Non-pigmented ciliary epithelial cell (primary cell): Measurements from ENCODE around the gene ADAMTS1.
"Not testable (repeated sequence)": the region's sequence is repeated elsewhere in the genome, so short reads cannot be mapped to it uniquely, and the experiment has no call there.

ENCODE experiments used
- DNase-seq: peaks from one replicate; pipeline ENCODE4 v3.0.0-alpha.2; 2010; ENCODE audit warnings: low read depth

ADAMTS1 gene

DNA sequence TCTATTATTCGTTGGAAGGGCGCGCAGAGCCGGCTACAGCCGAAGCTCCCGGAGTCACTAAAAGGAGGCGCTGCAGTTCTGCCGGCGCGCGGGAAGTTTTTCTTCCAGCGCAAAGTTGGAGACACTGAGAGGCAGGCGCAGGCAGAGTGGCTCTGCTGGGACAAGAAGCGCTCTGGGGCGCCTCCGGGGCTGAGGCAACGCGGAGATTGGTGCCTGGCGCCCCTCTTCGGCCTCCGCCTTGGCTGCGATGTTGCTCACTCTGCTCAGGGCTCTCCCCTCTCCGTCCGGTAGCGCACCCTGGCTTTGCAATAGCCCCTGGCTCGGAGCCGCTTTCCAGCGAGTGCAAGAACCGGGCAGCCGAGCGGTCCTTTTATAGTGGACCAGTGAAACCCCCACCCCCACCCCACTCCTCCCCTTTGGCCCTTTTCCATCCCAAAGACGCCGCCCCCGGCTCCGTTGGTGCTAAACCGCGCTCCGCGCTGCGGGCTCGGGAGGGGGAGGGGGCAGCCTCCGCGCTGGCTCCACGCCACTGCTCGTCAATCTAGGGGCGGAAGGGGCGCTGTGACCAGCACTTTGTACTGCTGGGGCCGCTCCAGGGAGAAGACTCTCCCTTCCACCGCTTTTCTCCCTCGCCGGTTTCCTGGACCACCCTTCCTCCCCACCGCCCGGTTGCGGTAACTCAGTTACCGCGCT, at the start of gene ADAMTS1:
TSS of gene ADAMTS1 (minus strand) at position 344 of the 693 bp plus-strand sequence. CDS start 455 bp downstream, outside the sequence.
- DNase-seq = no peak

GRCh38 chr21:26892151-26892550, 46.9 kb upstream of the ADAMTS1 start:
- no peak for DNase-seq

- no peak for DNase-seq
Observed at GRCh38 chr21:26888931-26889330, 43.7 kb upstream of the ADAMTS1 start.

DNA sequence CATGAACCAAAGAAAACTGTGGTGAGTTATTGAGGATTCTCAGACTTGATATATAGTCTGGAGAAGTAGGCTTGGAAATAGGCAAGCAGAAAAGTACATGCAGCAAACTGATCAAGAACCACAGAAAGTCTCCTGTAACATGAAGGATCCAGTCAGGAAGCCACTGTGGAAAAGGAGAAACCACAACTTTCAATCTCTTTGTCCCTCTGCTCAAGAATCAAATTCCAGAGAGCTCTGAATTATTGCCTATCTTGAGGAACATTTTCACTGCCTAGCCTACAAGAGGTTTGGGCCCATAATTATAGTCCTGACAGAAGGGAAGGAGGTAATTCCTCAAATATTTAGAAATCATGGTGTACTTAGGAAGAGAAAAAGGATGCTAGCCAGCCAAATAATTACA, 43.0 kb upstream of the ADAMTS1 start:
- no peak for DNase-seq

DNA sequence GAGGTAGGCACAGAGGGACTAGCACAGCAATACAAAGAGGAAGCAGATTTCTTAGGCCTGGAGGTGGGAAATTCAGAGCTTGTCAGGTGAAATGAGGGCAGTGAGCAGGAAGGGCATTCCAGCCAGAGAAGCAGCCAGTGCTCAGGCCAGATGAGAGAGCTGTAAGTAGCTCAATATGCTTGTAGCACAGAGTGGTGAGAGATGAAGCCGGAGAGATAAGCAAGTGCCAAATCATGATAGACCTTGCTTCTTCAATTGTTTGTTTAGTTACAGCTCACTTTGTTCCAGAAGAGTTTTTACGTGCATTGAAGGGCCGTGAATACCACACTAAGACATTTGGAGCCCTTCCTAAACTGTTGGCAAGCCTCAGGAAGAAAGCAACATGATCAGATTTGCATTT, 42.0 kb upstream of the ADAMTS1 start:
- peak; percentile 3 for DNase-seq

GRCh38 chr21:26884436-26884835, 39.2 kb upstream of the ADAMTS1 start:
- DNase-seq = no peak

DNA sequence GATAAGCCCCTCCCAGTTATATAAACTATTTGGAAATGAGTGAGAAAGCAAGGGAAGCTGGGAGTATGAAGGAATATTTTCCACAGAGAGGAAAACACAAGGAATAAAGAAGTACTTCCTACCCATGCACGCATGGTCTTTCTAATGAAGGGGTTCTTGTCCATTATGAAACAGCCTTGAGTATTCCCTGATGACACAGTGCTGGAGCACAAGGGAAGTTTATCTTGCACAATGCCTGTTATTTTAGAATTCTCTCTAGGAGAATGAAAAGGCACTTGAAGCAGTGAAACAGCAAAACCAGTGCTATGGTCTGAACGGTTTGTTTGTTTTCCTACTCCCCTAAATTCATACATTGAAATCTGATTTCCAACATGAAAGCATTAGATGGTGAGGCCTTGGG, 38.6 kb upstream of the ADAMTS1 start:
- no peak for DNase-seq

GRCh38 chr21:26881504-26882228, 36.5 kb upstream of the ADAMTS1 start:
- peak; percentile 8 for DNase-seq

GRCh38 chr21:26877018-26877417, 31.8 kb upstream of the ADAMTS1 start:
- no peak for DNase-seq

GRCh38 chr21:26874347-26874746, 29.1 kb upstream of the ADAMTS1 start:
- DNase-seq = no peak

DNA sequence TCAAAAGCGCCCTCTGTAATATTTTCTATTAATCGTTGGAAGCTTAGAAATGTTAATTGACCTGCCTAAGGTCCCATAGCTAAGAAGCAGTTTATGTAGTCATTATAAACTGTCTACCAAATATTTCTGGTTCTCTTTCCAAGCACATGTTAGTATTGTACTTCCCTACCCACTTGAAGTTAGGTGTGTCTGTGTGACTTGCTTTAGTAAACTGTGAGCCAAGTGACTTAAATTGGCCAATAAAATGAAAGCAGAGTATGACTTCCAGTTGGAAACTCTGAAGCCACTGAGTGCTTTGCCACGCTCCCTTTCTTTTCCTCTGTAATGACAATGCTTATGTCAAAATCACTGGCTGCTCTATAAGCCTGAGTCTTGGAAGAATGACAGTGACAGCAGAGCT, 20.6 kb upstream of the ADAMTS1 start:
- no peak for DNase-seq

DNA sequence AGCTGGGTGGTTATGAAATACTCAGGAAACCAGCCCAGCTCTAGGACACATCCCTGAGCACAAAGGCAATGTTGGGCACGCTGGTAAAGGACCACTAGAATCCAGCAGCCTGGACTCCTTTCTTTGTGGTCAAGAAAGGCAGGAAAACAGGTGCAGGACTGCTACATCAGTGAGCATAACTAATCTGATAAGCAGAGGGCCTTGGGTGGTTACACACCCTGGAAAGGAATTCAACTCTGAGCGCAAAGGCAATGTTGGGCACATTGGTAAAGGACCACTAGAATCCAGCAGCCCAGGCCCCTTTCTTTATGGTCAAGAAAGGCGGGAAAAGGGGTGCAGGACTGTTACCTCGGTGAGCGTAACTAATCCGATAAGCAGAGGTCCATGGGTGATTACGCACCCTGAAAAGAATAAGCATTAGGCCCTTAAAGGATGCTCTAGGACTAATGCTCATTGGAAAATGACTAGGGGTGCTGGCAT, 11.7 kb upstream of the ADAMTS1 start:
- not testable (repeated sequence) for DNase-seq

- DNase-seq = not testable (repeated sequence)
Observed at GRCh38 chr21:26854695-26855094, 9.5 kb upstream of the ADAMTS1 start.

DNA sequence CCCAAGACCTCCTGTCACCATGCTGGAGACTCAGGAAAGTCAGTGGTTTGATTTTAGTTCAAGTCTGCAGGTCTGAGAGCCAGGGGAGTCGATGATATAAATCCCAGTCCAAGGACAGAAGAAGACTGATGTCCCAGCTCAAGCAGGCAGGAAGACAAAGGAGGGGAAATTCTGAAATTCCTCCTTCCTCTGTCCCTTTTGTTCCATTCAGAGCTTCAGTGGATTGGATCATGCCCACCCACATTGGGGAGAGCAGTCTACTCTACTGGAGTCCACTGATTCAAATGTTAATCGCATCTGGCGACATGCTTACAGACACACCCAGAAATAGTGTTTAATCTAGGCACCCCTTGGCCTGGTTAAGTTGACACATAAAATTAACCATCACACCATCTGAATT, 7.2 kb upstream of the ADAMTS1 start:
- DNase-seq = no peak

DNA sequence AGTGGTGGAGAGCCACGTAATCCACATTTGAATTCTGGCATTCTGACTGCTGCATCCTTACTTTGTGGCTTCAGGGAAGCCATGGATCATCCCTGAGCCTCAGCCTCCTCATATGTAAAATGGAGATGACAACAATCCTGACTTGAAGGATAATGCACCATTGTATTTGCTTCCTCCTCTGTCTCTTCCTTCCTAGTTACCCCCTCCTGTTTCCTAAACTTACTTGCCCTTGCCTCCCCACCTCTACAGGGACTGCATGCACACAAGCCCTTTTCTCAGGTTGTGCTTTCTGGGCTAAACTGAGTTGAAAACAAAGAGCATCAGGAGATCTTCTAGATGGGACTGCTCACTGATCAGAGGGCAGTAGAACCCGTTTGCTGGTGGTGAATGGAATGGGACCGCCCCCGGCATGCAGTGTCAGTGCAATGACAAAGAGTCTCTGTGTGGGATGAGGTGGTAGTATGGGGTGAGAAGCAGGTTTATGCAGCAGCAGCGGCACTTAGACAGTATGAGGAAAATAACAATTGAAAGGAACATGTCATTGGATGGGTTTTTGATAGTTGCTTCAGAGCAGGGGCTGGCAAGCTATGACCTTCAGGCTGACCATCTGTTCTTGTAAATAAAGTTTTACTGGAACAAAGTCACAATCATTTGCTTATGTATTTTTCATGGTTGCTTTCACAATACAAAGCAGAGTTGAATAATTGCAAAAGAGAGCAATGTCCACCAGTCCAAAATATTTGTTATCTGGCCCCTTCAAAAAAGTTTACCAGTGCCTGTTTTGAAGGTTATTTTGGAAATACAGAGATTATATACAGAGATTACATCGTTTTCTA, 6.1 kb upstream of the ADAMTS1 start:
- no peak for DNase-seq

GRCh38 chr21:26850116-26850643, 5.0 kb upstream of the ADAMTS1 start:
- DNase-seq = no peak

- no peak for DNase-seq
Observed at GRCh38 chr21:26849428-26850115, 4.4 kb upstream of the ADAMTS1 start.

DNA sequence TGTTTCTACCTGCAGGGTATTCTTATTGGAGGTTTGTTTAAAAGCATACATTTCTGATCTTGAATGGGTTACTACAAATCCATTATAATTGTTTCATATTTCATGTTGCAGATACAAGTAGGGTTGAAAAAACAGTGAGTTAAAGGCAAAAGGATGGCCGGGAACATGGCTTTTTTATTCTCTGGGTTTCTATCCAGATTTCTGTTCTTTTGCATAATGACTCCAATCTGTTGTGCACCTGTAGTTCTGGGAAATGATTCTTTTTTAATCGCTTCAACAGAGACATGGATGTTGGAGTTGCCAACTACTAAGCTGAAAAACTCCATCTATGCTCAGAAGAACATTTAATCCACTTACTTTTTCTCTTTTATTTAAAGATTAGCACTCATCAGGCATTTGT, 2.7 kb upstream of the ADAMTS1 start:
- no peak for DNase-seq

DNA sequence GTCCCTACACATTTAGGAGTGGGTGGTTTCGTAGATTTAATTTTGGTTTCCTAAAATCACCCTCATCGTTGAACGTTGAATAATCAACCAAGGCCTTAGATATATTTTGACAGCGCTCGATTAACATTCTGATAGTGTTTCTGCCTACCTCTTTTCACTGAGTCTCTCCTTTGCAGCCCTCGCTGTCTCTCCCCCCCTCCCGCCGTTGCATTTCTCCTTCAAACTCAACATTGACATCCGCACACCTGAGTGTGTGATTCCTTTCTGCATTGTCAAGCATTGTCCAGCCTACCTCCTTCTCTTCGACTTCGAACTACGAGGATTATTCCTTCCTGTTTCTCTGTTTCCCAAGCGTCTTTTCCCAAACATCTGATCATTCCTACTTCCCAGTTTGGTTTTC, 1.8 kb upstream of the ADAMTS1 start:
- no peak for DNase-seq

- no peak for DNase-seq
Observed at GRCh38 chr21:26846036-26846931, 1.1 kb upstream of the ADAMTS1 start.

DNA sequence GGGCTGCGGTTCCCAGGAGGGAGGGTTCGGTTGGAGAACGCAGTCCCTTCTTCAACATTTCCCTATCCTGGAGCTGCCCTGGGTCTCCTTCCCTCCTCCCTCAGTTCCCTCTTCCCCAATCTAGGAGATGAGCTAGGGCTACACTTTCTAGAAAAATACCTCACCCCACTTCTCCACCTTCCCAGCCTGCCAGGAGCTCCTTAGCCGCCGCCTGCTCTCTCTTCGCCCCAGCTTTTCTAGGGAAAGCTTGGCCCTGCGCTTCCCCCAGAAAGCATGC, 488 bp upstream of the ADAMTS1 start:
- no peak for DNase-seq
